T-helper 17 cell (primary cell): ENCODE results near the gene MAPK8IP2. TPM values are rescaled to one million over a fixed set of nuclear protein-coding genes. Genes with fewer than 3 reads are reported as not detected.
A peak's percentile ranks its signal among the peaks of the same experiment; 100 is the strongest.

Experiments
- ATAC-seq: fragments of 150-1000 bp; cut with Tn5 transposase; 2 replicates; pipeline ENCODE4 v1.10.0; 2021; ENCODE audit warnings: mild to moderate bottlenecking, moderate library complexity
- DNase-seq, 3 donors: peaks; one replicate each; pipeline versions ENCODE4 v3.0.0 to v3.0.0-alpha.2; 2020 to 2021
- H3K9me3 ChIP-seq: one replicate; pipeline ENCODE4 v1.7.0; 2013; ENCODE audit warnings: low read length, mild to moderate bottlenecking; ENCODE audit not compliant: control insufficient read depth, poor library complexity, severe bottlenecking
- H3K27ac Mint-ChIP-seq: one replicate; pipeline ENCODE4 v1.8.0; 2022; ENCODE audit warnings: mild to moderate bottlenecking, moderate library complexity, mixed read lengths
- H3K27me3 Mint-ChIP-seq: one replicate; pipeline ENCODE4 v1.8.0; 2022; ENCODE audit warnings: mixed read lengths
- H3K36me3 Mint-ChIP-seq: one replicate; pipeline ENCODE4 v1.8.0; 2022; ENCODE audit warnings: low read depth, mixed read lengths
- H3K4me1 Mint-ChIP-seq: one replicate; pipeline ENCODE4 v1.8.0; 2022; ENCODE audit warnings: mild to moderate bottlenecking, mixed read lengths
- H3K4me3 Mint-ChIP-seq: one replicate; pipeline ENCODE4 v1.8.0; 2022; ENCODE audit warnings: mild to moderate bottlenecking, moderate library complexity, mixed read lengths
- total RNA-seq, 4 donors: library from RNA in 2 of 4; stranded (reverse) in 2 of 4; gene quantifications; one replicate each; pipeline ENCODE4 v1.2.3 and lab custom pipeline; 2022 to 2026

MAPK8IP2 gene
- total RNA-seq, 2 donors from 2014 or later, result 0.08 to 0.17 TPM

GRCh38 chr22:50597097-50597496, 3.5 kb upstream of the MAPK8IP2 start:
- H3K4me3 Mint-ChIP-seq, result no peak overlapping the region
- no peaks in the 10 kb centered on the region for H3K9me3 ChIP-seq
- H3K27ac Mint-ChIP-seq, result no peak overlapping the region
- DNase-seq (no peak), ATAC-seq (no peak)
- peaks cover 5% of the 10 kb centered on the region for H3K36me3 Mint-ChIP-seq
- H3K27me3 Mint-ChIP-seq, result peaks cover 22% of the 10 kb centered on the region
- H3K4me1 Mint-ChIP-seq, result peaks cover 5% of the 10 kb centered on the region

- peak; percentile 43 to 67 (median 47) for DNase-seq
- peak; percentile 92 for ATAC-seq
Observed at GRCh38 chr22:50599816-50600455, 657 bp upstream of the MAPK8IP2 start.

GRCh38 chr22:50600967-50601668, 525 bp downstream of the MAPK8IP2 start:
- peaks cover 8% of the 10 kb centered on the region for H3K36me3 Mint-ChIP-seq
- peaks cover 7% of the 10 kb centered on the region for H3K4me1 Mint-ChIP-seq
- H3K9me3 ChIP-seq, result no peaks in the 10 kb centered on the region
- H3K4me3 Mint-ChIP-seq, result peak overlapping the region; percentile 80
- no peak for DNase-seq
- ATAC-seq, result no peak
- H3K27ac Mint-ChIP-seq, result no peak overlapping the region
- H3K27me3 Mint-ChIP-seq, result peaks cover 39% of the 10 kb centered on the region

More at GRCh38 chr22:50599816-50600455, 657 bp upstream of the MAPK8IP2 start:
- Mint-ChIP-seq H3K4me3 (peak overlapping the region; percentile 69), H3K27me3 (peaks cover 30% of the 10 kb centered on the region), H3K4me1 (peaks cover 7% of the 10 kb centered on the region), H3K27ac (no peak overlapping the region), H3K36me3 (peaks cover 8% of the 10 kb centered on the region)
- H3K9me3 ChIP-seq, result no peaks in the 10 kb centered on the region

- DNase-seq, result no peak
- peaks cover 7% of the 10 kb centered on the region for H3K4me1 Mint-ChIP-seq
- H3K4me3 Mint-ChIP-seq, result peak overlapping the region; percentile 80
- ATAC-seq, result no peak
- peaks cover 8% of the 10 kb centered on the region for H3K36me3 Mint-ChIP-seq
- peaks cover 39% of the 10 kb centered on the region for H3K27me3 Mint-ChIP-seq
- no peaks in the 10 kb centered on the region for H3K9me3 ChIP-seq
- H3K27ac Mint-ChIP-seq, result no peak overlapping the region
Observed at GRCh38 chr22:50601669-50602337, 1.2 kb downstream of the MAPK8IP2 start.

- DNase-seq (no peak), ATAC-seq (no peak)
- Mint-ChIP-seq H3K4me1 (peaks cover 8% of the 10 kb centered on the region), H3K36me3 (peaks cover 8% of the 10 kb centered on the region), H3K4me3 (peak overlapping the region; percentile 80), H3K27ac (no peak overlapping the region), H3K27me3 (peaks cover 43% of the 10 kb centered on the region)
- H3K9me3 ChIP-seq, result no peaks in the 10 kb centered on the region
Observed at GRCh38 chr22:50602338-50602700, 1.7 kb downstream of the MAPK8IP2 start.

GRCh38 chr22:50603511-50604255, 3.1 kb downstream of the MAPK8IP2 start:
- H3K27me3 Mint-ChIP-seq, result peaks cover 44% of the 10 kb centered on the region
- DNase-seq (no peak), ATAC-seq (no peak)
- H3K36me3 Mint-ChIP-seq, result peaks cover 8% of the 10 kb centered on the region
- peaks cover 13% of the 10 kb centered on the region for H3K4me1 Mint-ChIP-seq
- no peak overlapping the region for H3K4me3 Mint-ChIP-seq
- no peaks in the 10 kb centered on the region for H3K9me3 ChIP-seq
- H3K27ac Mint-ChIP-seq, result no peak overlapping the region

GRCh38 chr22:50604256-50605001, 3.8 kb downstream of the MAPK8IP2 start:
- H3K4me1 Mint-ChIP-seq, result peaks cover 13% of the 10 kb centered on the region
- peaks cover 52% of the 10 kb centered on the region for H3K27me3 Mint-ChIP-seq
- no peaks in the 10 kb centered on the region for H3K9me3 ChIP-seq
- DNase-seq (no peak), ATAC-seq (no peak)
- H3K4me3 Mint-ChIP-seq, result no peak overlapping the region
- H3K27ac Mint-ChIP-seq, result no peak overlapping the region
- H3K36me3 Mint-ChIP-seq, result peaks cover 8% of the 10 kb centered on the region

- DNase-seq, result no peak
Observed at GRCh38 chr22:50605002-50605612, 4.5 kb downstream of the MAPK8IP2 start.

GRCh38 chr22:50605613-50606074, 5.1 kb downstream of the MAPK8IP2 start:
- Mint-ChIP-seq H3K4me1 (peaks cover 13% of the 10 kb centered on the region), H3K27ac (no peak overlapping the region), H3K27me3 (peaks cover 60% of the 10 kb centered on the region), H3K36me3 (peaks cover 8% of the 10 kb centered on the region), H3K4me3 (no peak overlapping the region)
- no peak for DNase-seq
- ATAC-seq, result no peak
- no peaks in the 10 kb centered on the region for H3K9me3 ChIP-seq

More at GRCh38 chr22:50605002-50605612, 4.5 kb downstream of the MAPK8IP2 start:
- H3K27me3 Mint-ChIP-seq, result peaks cover 54% of the 10 kb centered on the region
- H3K4me1 Mint-ChIP-seq, result peaks cover 13% of the 10 kb centered on the region
- H3K36me3 Mint-ChIP-seq, result peaks cover 8% of the 10 kb centered on the region
- H3K9me3 ChIP-seq, result no peaks in the 10 kb centered on the region
- ATAC-seq, result no peak
- H3K4me3 Mint-ChIP-seq, result no peak overlapping the region
- H3K27ac Mint-ChIP-seq, result no peak overlapping the region

- peaks cover 13% of the 10 kb centered on the region for H3K4me1 Mint-ChIP-seq
- ATAC-seq (no peak), DNase-seq (no peak)
- no peak overlapping the region for H3K4me3 Mint-ChIP-seq
- no peak overlapping the region for H3K27ac Mint-ChIP-seq
- peaks cover 8% of the 10 kb centered on the region for H3K36me3 Mint-ChIP-seq
- H3K9me3 ChIP-seq, result no peaks in the 10 kb centered on the region
- peaks cover 60% of the 10 kb centered on the region for H3K27me3 Mint-ChIP-seq
Observed at GRCh38 chr22:50606165-50606945, 5.8 kb downstream of the MAPK8IP2 start.

GRCh38 chr22:50606946-50607658, 6.5 kb downstream of the MAPK8IP2 start:
- Mint-ChIP-seq H3K36me3 (peaks cover 2% of the 10 kb centered on the region), H3K27me3 (peaks cover 59% of the 10 kb centered on the region), H3K4me3 (peak overlapping the region; percentile 47), H3K27ac (no peak overlapping the region), H3K4me1 (peaks cover 8% of the 10 kb centered on the region)
- DNase-seq, result no peak
- no peaks in the 10 kb centered on the region for H3K9me3 ChIP-seq
- no peak for ATAC-seq
